ENCODE data around the gene TTC39C. TPM values are rescaled to one million over a fixed set of nuclear protein-coding genes. Genes with fewer than 3 reads are reported as not detected.

TTC39C gene
- total and polyA plus RNA-seq, 10 donors: 15.4 to 52.3 (median 29.3) TPM

GRCh38 chr18:24111936-24112335 is 97.4 kb downstream of the TTC39C start:
- no peaks in the 10 kb centered on the region for H3K27me3 ChIP-seq (replicated peaks in 1 of 7)
- intact Hi-C loops (cut with DNase I; ENCODE audit: low total_unique reads): loop anchor here (10.0 kb wide), 1 partner anchor 97 kb away; the partner anchor contains the start of gene TTC39C
- H3K4me1 ChIP-seq: peaks cover 0 to 17% (median 9%) of the 10 kb centered on the region in 6 donors
- 91 to 100% (median 98%) methylated on average over 2 of the region's 2 CpGs for WGBS, 5 donors
- no peak overlapping the region for H3K27ac ChIP-seq
- TF ChIP-seq POLR2A (IDR thresholded peaks at IDR 0.05) (no peak), POLR2AphosphoS5 (IDR thresholded peaks at IDR 0.05) (no peak), CTCF (IDR thresholded peaks at IDR 0.05 in 8 of 11, conservative IDR thresholded peaks at IDR 0.05 in 3 of 11) (no peak)
- no peaks in the 10 kb centered on the region for H3K9me3 ChIP-seq
- DNase-seq: no peak
- no peak overlapping the region for H3K4me3 ChIP-seq
- peaks cover 0 to 38% (median 0%) of the 10 kb centered on the region in 6 donors for H3K36me3 ChIP-seq

- Histone ChIP-seq H3K4me3 (no peak overlapping the region), H3K9me3 (no peaks in the 10 kb centered on the region), H3K36me3 (peaks cover 0 to 43% (median 0%) of the 10 kb centered on the region in 6 donors), H3K27ac (no peak overlapping the region), H3K4me1 (peaks cover 0 to 17% (median 9%) of the 10 kb centered on the region in 6 donors), H3K27me3 (replicated peaks in 1 of 7) (no peaks in the 10 kb centered on the region)
- no peak for DNase-seq
- TF ChIP-seq POLR2AphosphoS5 (IDR thresholded peaks at IDR 0.05) (no peak), POLR2A (IDR thresholded peaks at IDR 0.05) (no peak), CTCF (IDR thresholded peaks at IDR 0.05 in 8 of 11, conservative IDR thresholded peaks at IDR 0.05 in 3 of 11) (no peak)
- WGBS, 5 donors: 81 to 93% (median 90%) methylated on average over 4 of the region's 4 CpGs
- intact Hi-C loops (cut with DNase I; ENCODE audit: low total_unique reads): loop anchor here (10.0 kb wide), 1 partner anchor 98 kb away; the partner anchor contains the start of gene TTC39C
These were observed 97.9 kb downstream of the TTC39C start for GRCh38 chr18:24112464-24112863.

GRCh38 chr18:24112874-24113615 is 98.5 kb downstream of the TTC39C start:
- Histone ChIP-seq H3K4me3 (no peak overlapping the region), H3K27me3 (replicated peaks in 1 of 7) (no peaks in the 10 kb centered on the region), H3K27ac (no peak overlapping the region), H3K36me3 (peaks cover 0 to 48% (median 0%) of the 10 kb centered on the region in 6 donors), H3K9me3 (no peaks in the 10 kb centered on the region), H3K4me1 (peaks cover 0 to 17% (median 9%) of the 10 kb centered on the region in 6 donors)
- TF ChIP-seq POLR2AphosphoS5 (IDR thresholded peaks at IDR 0.05): no peak
- TF ChIP-seq POLR2A (IDR thresholded peaks at IDR 0.05): no peak
- no peak for TF ChIP-seq CTCF (IDR thresholded peaks at IDR 0.05 in 8 of 11, conservative IDR thresholded peaks at IDR 0.05 in 3 of 11)
- DNase-seq: no peak
- intact Hi-C loops (cut with DNase I; ENCODE audit: low total_unique reads): loop anchor here (10.0 kb wide), 1 partner anchor 98 kb away; the partner anchor contains the start of gene TTC39C
- WGBS, 5 donors: 86 to 92% (median 89%) methylated on average over 13 to 15 of the region's 15 CpGs

GRCh38 chr18:24114924-24115549 is 100.5 kb downstream of the TTC39C start:
- Histone ChIP-seq H3K36me3 (peaks cover 0 to 57% (median 0%) of the 10 kb centered on the region in 6 donors), H3K27ac (peak overlapping the region in 1 of 8 donors; percentile 10), H3K9me3 (no peaks in the 10 kb centered on the region), H3K27me3 (replicated peaks in 1 of 7) (no peaks in the 10 kb centered on the region), H3K4me3 (no peak overlapping the region), H3K4me1 (peaks cover 0 to 25% (median 9%) of the 10 kb centered on the region in 6 donors)
- DNase-seq: no peak
- intact Hi-C loops (cut with DNase I; ENCODE audit: low total_unique reads): loop anchor here (10.0 kb wide), 1 partner anchor 100 kb away; the partner anchor contains the start of gene TTC39C
- no peak for TF ChIP-seq CTCF (IDR thresholded peaks at IDR 0.05 in 8 of 11, conservative IDR thresholded peaks at IDR 0.05 in 3 of 11)
- TF ChIP-seq POLR2A (IDR thresholded peaks at IDR 0.05): no peak
- TF ChIP-seq POLR2AphosphoS5 (IDR thresholded peaks at IDR 0.05): no peak
- 65 to 84% (median 75%) methylated on average over 4 of the region's 4 CpGs for WGBS, 5 donors
